ENCODE results near the gene CREBRF. TPM values are rescaled to one million over a fixed set of nuclear protein-coding genes. Genes with fewer than 3 reads are reported as not detected.

Gene CREBRF
- total and polyA plus RNA-seq, 7 donors: 4.4 to 58.5 (median 47.9) TPM

- peaks cover 0 to 42% (median 19%) of the 10 kb centered on the region in 4 donors for H3K4me1 ChIP-seq
- no peak for DNase-seq
- no peak overlapping the region for H3K27ac ChIP-seq
- no peaks in the 10 kb centered on the region for H3K27me3 ChIP-seq
- intact Hi-C loops (cut with DNase I): no loop called here
- H3K4me3 ChIP-seq: no peak overlapping the region
- TF ChIP-seq CTCF (IDR thresholded peaks at IDR 0.05): no peak
- TF ChIP-seq POLR2A (IDR thresholded peaks at IDR 0.05): no peak
- H3K36me3 ChIP-seq: peaks cover 0 to 14% (median 4%) of the 10 kb centered on the region in 4 donors
- H3K9me3 ChIP-seq: peaks cover 0 to 3% (median 0%) of the 10 kb centered on the region in 4 donors
Observed at GRCh38 chr5:173098787-173099186, 42.6 kb downstream of the CREBRF start.

- peaks cover 0 to 14% (median 4%) of the 10 kb centered on the region in 4 donors for H3K36me3 ChIP-seq
- TF ChIP-seq POLR2A (IDR thresholded peaks at IDR 0.05): no peak
- TF ChIP-seq EP300 (IDR thresholded peaks at IDR 0.05): no peak
- TF ChIP-seq CTCF (IDR thresholded peaks at IDR 0.05): no peak
- TF ChIP-seq POLR2AphosphoS5 (IDR thresholded peaks at IDR 0.05): no peak
- H3K27ac ChIP-seq: no peak overlapping the region
- 43 to 61% methylated on average over 1 of the region's 1 CpG for WGBS, 2 donors
- peaks cover 0 to 41% (median 15%) of the 10 kb centered on the region in 4 donors for H3K4me1 ChIP-seq
- intact Hi-C loops (cut with DNase I): no loop called here
- DNase-seq: no peak
- no peaks in the 10 kb centered on the region for H3K27me3 ChIP-seq
- no peak overlapping the region for H3K4me3 ChIP-seq
- peaks cover 0 to 3% (median 0%) of the 10 kb centered on the region in 4 donors for H3K9me3 ChIP-seq
Observed at GRCh38 chr5:173099461-173099860, 43.3 kb downstream of the CREBRF start.

DNA sequence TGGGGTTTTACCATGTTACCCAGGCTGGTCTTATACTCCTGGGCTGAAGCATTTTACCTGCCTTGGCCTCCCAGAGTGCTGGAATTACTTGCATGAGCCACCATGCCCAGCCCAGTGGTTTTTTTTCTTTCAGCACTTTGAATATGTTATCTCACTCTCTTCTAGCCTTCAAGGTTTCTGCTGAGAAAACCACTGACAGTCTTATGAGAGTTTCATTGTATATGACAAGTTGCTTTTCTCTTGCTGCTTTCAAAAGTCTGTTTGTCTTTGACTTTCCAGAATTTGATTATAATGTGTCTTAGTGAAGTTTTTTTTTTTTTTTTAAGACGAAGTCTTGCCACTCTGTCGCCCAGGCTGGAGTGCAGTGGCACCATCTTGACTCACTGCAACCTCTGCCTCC lies 45.1 kb downstream of the CREBRF start:
- DNase-seq: no peak
- no peak overlapping the region for H3K27ac ChIP-seq
- WGBS, 2 donors: 98 to 99% methylated on average over 2 of the region's 2 CpGs
- intact Hi-C loops (cut with DNase I): no loop called here
- no peak for TF ChIP-seq CTCF (IDR thresholded peaks at IDR 0.05)
- TF ChIP-seq POLR2AphosphoS5 (IDR thresholded peaks at IDR 0.05): no peak
- TF ChIP-seq EP300 (IDR thresholded peaks at IDR 0.05): no peak
- no peak for TF ChIP-seq POLR2A (IDR thresholded peaks at IDR 0.05)
- H3K4me1 ChIP-seq: peaks cover 0 to 40% (median 14%) of the 10 kb centered on the region in 4 donors
- H3K9me3 ChIP-seq: peaks cover 0 to 3% (median 0%) of the 10 kb centered on the region in 4 donors
- H3K4me3 ChIP-seq: no peak overlapping the region
- no peaks in the 10 kb centered on the region for H3K27me3 ChIP-seq
- peaks cover 0 to 14% (median 4%) of the 10 kb centered on the region in 4 donors for H3K36me3 ChIP-seq

DNA sequence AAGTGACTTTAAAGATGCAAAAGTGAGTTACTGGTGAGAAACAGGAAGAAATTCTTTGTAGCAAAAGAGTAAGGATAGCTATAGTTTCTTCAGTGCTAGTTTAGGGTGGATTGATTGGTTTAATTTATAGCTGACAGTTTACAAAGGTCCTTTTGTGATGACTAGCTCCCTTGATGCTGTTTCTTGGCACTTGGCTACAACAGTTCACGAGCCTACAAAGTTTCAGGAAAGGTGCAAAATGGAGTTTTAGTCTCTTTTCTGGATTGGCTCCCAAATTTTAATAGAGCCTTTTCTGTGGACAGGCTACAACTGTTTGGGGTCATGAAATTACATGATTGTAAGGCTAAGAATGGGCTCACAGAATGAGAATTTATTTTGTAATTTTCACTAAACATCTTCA lies 47.3 kb downstream of the CREBRF start:
- Histone ChIP-seq H3K27me3 (no peaks in the 10 kb centered on the region), H3K9me3 (peaks cover 0 to 3% (median 0%) of the 10 kb centered on the region in 4 donors), H3K4me1 (peaks cover 0 to 30% (median 7%) of the 10 kb centered on the region in 4 donors), H3K27ac (no peak overlapping the region), H3K4me3 (no peak overlapping the region), H3K36me3 (peaks cover 0 to 14% (median 4%) of the 10 kb centered on the region in 4 donors)
- DNase-seq: no peak
- intact Hi-C loops (cut with DNase I): no loop called here
- no peak for TF ChIP-seq CTCF (IDR thresholded peaks at IDR 0.05)
- no peak for TF ChIP-seq POLR2A (IDR thresholded peaks at IDR 0.05)
- TF ChIP-seq EP300 (IDR thresholded peaks at IDR 0.05): no peak
- TF ChIP-seq POLR2AphosphoS5 (IDR thresholded peaks at IDR 0.05): no peak
- 14 to 60% methylated on average over 1 of the region's 1 CpG for WGBS, 2 donors

DNA sequence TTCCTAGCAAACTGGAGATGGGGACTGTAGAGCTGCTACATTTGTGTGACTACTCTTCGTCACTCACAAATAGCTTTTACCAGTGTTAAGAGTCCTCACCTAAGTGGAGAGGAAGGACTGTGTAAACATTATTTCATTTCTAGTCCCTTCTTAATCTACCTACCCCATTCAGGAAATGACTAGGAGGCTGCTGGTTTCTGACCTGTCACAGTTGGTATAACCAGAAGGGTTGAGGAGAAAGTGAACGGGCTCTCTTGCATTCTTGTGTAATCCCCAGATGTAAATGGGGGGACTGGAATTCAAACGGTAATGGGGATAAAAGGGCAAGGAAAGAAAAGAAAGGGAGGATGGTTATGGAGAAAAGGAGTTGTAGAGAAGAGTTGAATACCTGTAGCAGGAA lies 52.8 kb downstream of the CREBRF start:
- H3K9me3 ChIP-seq: no peaks in the 10 kb centered on the region
- H3K27ac ChIP-seq: no peak overlapping the region
- WGBS, 2 donors: 64 to 71% methylated on average over 3 of the region's 3 CpGs
- no peak for DNase-seq
- H3K36me3 ChIP-seq: peaks cover 8 to 54% (median 30%) of the 10 kb centered on the region in 4 donors
- no peak for TF ChIP-seq CTCF (IDR thresholded peaks at IDR 0.05)
- no peak for TF ChIP-seq POLR2AphosphoS5 (IDR thresholded peaks at IDR 0.05)
- TF ChIP-seq POLR2A (IDR thresholded peaks at IDR 0.05): no peak
- TF ChIP-seq EP300 (IDR thresholded peaks at IDR 0.05): no peak
- peaks cover 0 to 7% (median 0%) of the 10 kb centered on the region in 4 donors for H3K4me1 ChIP-seq
- intact Hi-C loops (cut with DNase I): no loop called here
- H3K4me3 ChIP-seq: no peak overlapping the region
- H3K27me3 ChIP-seq: no peaks in the 10 kb centered on the region

Measured in sigmoid colon (tissue), 7 donors.